HepG2 (cell line): ENCODE data around the gene PPM1M. TPM values are rescaled to one million over a fixed set of nuclear protein-coding genes. Genes with fewer than 3 reads are reported as not detected.

ENCODE experiments used
- AFF4 ChIP-seq: sonication (generic); formaldehyde crosslinking; IDR thresholded peaks from 2 replicates; pipeline ENCODE4 v1.4.0; 2020; ENCODE audit warnings: missing genetic modification reagents
- ATF4 ChIP-seq, 2 experiments: fragments of 450-650 bp in 1 of 2; sonication (generic) in 1 of 2; formaldehyde crosslinking; IDR thresholded peaks; 2 replicates each; pipeline versions ENCODE4 v1.5.0 to v1.8.0; 2020 to 2022; ENCODE audit warnings: mild to moderate bottlenecking in 1 of 2, missing genetic modification reagents in 1 of 2
- CTCF ChIP-seq: sonication (generic); formaldehyde crosslinking; IDR thresholded peaks from 2 replicates; pipeline ENCODE4 v1.5.0; 2020; ENCODE audit warnings: mild to moderate bottlenecking, missing genetic modification reagents, moderate library complexity
- GMEB1 ChIP-seq: sonication (generic); formaldehyde crosslinking; IDR thresholded peaks from 2 replicates; pipeline ENCODE4 v1.5.1; 2020; ENCODE audit warnings: missing genetic modification reagents, mild to moderate bottlenecking, borderline replicate concordance
- HOXA5 ChIP-seq: sonication (generic); formaldehyde crosslinking; IDR thresholded peaks from 2 replicates; pipeline ENCODE4 v1.4.0; 2020; ENCODE audit warnings: missing genetic modification reagents
- IKZF4 ChIP-seq: sonication (generic); formaldehyde crosslinking; IDR thresholded peaks from 2 replicates; pipeline ENCODE4 v1.5.1; 2020; ENCODE audit warnings: borderline replicate concordance, mild to moderate bottlenecking, low read depth, missing genetic modification reagents; ENCODE audit errors: not compliant biosample characterization
- IRX3 ChIP-seq: sonication (generic); formaldehyde crosslinking; IDR thresholded peaks from 2 replicates; pipeline ENCODE4 v1.8.1; 2023; ENCODE audit warnings: mild to moderate bottlenecking, low read depth, missing genetic modification reagents, borderline replicate concordance
- KLF11 ChIP-seq: IDR thresholded peaks from 2 replicates; pipeline ENCODE4 v1.6.1; 2016; ENCODE audit warnings: missing compliant biosample characterization
- KLF12 ChIP-seq: sonication (generic); formaldehyde crosslinking; IDR thresholded peaks from 2 replicates; pipeline ENCODE4 v1.4.0; 2020; ENCODE audit warnings: missing genetic modification reagents, borderline replicate concordance
- PHF20 ChIP-seq: sonication (generic); formaldehyde crosslinking; IDR thresholded peaks from 2 replicates; pipeline ENCODE4 v1.5.0; 2020; ENCODE audit warnings: mild to moderate bottlenecking, missing genetic modification reagents
- TGIF2 ChIP-seq: IDR thresholded peaks from 2 replicates; pipeline ENCODE4 v1.6.1; 2016; ENCODE audit warnings: control low read depth, missing compliant biosample characterization
- TOE1 ChIP-seq: sonication (generic); formaldehyde crosslinking; IDR thresholded peaks from 2 replicates; pipeline ENCODE4 v1.4.0; 2020; ENCODE audit warnings: mild to moderate bottlenecking, missing genetic modification reagents
- TP53 ChIP-seq: sonication (generic); formaldehyde crosslinking; conservative IDR thresholded peaks from 2 replicates; pipeline ENCODE4 v1.4.0; 2020; ENCODE audit warnings: missing genetic modification reagents
- XBP1 ChIP-seq: sonication (generic); formaldehyde crosslinking; IDR thresholded peaks from 2 replicates; pipeline ENCODE4 v1.5.0; 2020; ENCODE audit warnings: missing genetic modification reagents
- ZNF251 ChIP-seq: sonication (generic); formaldehyde crosslinking; IDR thresholded peaks from 2 replicates; pipeline ENCODE4 v1.9.0; 2021; ENCODE audit warnings: mild to moderate bottlenecking, missing genetic modification reagents
- ZNF260 ChIP-seq: sonication (generic); formaldehyde crosslinking; IDR thresholded peaks from 2 replicates; pipeline ENCODE4 v1.4.0; 2020; ENCODE audit warnings: missing genetic modification reagents, low read depth, mild to moderate bottlenecking, borderline replicate concordance
- ZNF460 ChIP-seq: sonication (generic); formaldehyde crosslinking; IDR thresholded peaks from 2 replicates; pipeline ENCODE4 v1.5.1; 2020; ENCODE audit warnings: missing genetic modification reagents, mild to moderate bottlenecking, borderline replicate concordance
- ZNF552 ChIP-seq: sonication (generic); formaldehyde crosslinking; IDR thresholded peaks from 2 replicates; pipeline ENCODE4 v1.9.0; 2022; ENCODE audit warnings: missing genetic modification reagents, mild to moderate bottlenecking, borderline replicate concordance
- ZNF556 ChIP-seq: sonication (generic); formaldehyde crosslinking; IDR thresholded peaks from 2 replicates; pipeline ENCODE4 v1.4.0; 2020; ENCODE audit warnings: mild to moderate bottlenecking, missing genetic modification reagents, borderline replicate concordance
- ZNF660 ChIP-seq: sonication (generic); formaldehyde crosslinking; IDR thresholded peaks from 2 replicates; pipeline ENCODE4 v1.5.1; 2020; ENCODE audit warnings: mild to moderate bottlenecking, low read depth, missing genetic modification reagents, borderline replicate concordance
- ZSCAN20 ChIP-seq: sonication (generic); formaldehyde crosslinking; IDR thresholded peaks from 2 replicates; pipeline ENCODE4 v1.4.0; 2020; ENCODE audit warnings: missing genetic modification reagents, mild to moderate bottlenecking, borderline replicate concordance
- polyA plus RNA-seq, 8 experiments: library from polyadenylated mRNA; depleted of rRNA in 3 of 8; stranded (reverse) in 7 of 8; unstranded in 1 of 8; fragments of >200 nt; fragmentation: Illumina TruSeq in 4 of 8; extraction: Trizol in 4 of 8; gene quantifications; 2 replicates each; pipeline versions ENCODE4 v1.2.1 to v1.2.3, GENCODE V29; 2011 to 2016; ENCODE audit warnings: low read depth in 4 of 8, missing spikeins in 1 of 8, mixed read lengths in 1 of 8; ENCODE audit not compliant: insufficient read depth in 1 of 8
- total RNA-seq, 5 experiments: library from RNA; depleted of rRNA; stranded (reverse); fragments of >200 nt; fragmentation: Illumina TruSeq; extraction: Trizol; gene quantifications; 2 replicates each; pipeline ENCODE4 v1.2.3, GENCODE V29; 2016; ENCODE audit warnings: low read depth in 1 of 5

The PPM1M gene
- total and polyA plus RNA-seq, 2 of the 13 experiments (the other 11 are each of a cell fraction or from before 2014, with no cell fraction given) = 2.5 to 5.9 TPM

- peak; percentile 67; the same call in 1 of the 2 replicates for TF ChIP-seq TGIF2 (CRISPR knock-in tag)
- 0 out of 2 replicates have a peak, but pooled peaks have one; percentile 28 for TF ChIP-seq HOXA5 (CRISPR knock-in tag)
- TF ChIP-seq AFF4 (CRISPR knock-in tag) = peak; percentile 71; the same call in 1 of the 2 replicates
- TF ChIP-seq XBP1 (CRISPR knock-in tag) = 0 out of 2 replicates have a peak, but pooled peaks have one; percentile 67
- TF ChIP-seq ZNF460 (CRISPR knock-in tag) = no peak
- TF ChIP-seq TOE1 = no peak
- peak; percentile 61 for TF ChIP-seq IKZF4 (CRISPR knock-in tag)
- TF ChIP-seq KLF11 = 0 out of 2 replicates have a peak, but pooled peaks have one; percentile 8
- 0 out of 2 replicates have a peak, but pooled peaks have one; percentile 67 for TF ChIP-seq ZSCAN20 (CRISPR knock-in tag)
- TF ChIP-seq TP53 (CRISPR knock-in tag) = 0 out of 2 replicates have a peak, but pooled peaks have one; percentile 49
- peak in 1 of 2 experiments; percentile 70; a peak in 1 of 4 replicates for TF ChIP-seq ATF4 (CRISPR knock-in tag; IDR thresholded peaks at IDR 0.05)
- TF ChIP-seq GMEB1 (CRISPR knock-in tag) = peak; percentile 81
- TF ChIP-seq ZNF552 (CRISPR knock-in tag) = no peak
- TF ChIP-seq ZNF660 (CRISPR knock-in tag) = no peak
- TF ChIP-seq ZNF556 (CRISPR knock-in tag) = 0 out of 2 replicates have a peak, but pooled peaks have one; percentile 42
- TF ChIP-seq ZNF251 (CRISPR knock-in tag) = no peak
- no peak for TF ChIP-seq ZNF260
- peak; percentile 65 for TF ChIP-seq CTCF
- TF ChIP-seq IRX3 = 0 out of 2 replicates have a peak, but pooled peaks have one; percentile 39
- peak; percentile 47; the same call in 1 of the 2 replicates for TF ChIP-seq KLF12
- peak; percentile 69; the same call in 1 of the 2 replicates for TF ChIP-seq PHF20 (CRISPR knock-in tag)
Measured at GRCh38 chr3:52278510-52279069, 33.0 kb downstream of the PPM1M start, which contains the start of gene WDR82 (continued).
